Activated CD8-positive, alpha-beta T cell treated with anti-CD3 and anti-CD28 coated beads for 36 hours (primary cell): Measurements from ENCODE around the gene LPP. TPM values are rescaled to one million over a fixed set of nuclear protein-coding genes. Genes with fewer than 3 reads are reported as not detected.
"Not testable (repeated sequence)": the region's sequence is repeated elsewhere in the genome, so short reads cannot be mapped to it uniquely, and the experiment has no call there.

Experiments
- ATAC-seq: fragments of 200-7000 bp; cut with Tn5 transposase; one replicate; pipeline ENCODE4 v1.10.0; 2021; ENCODE audit warnings: mild to moderate bottlenecking, moderate library complexity
- CTCF ChIA-PET: fragments of 350-600 bp; sonication (Branson Sonifier 250); formaldehyde crosslinking; loops from one replicate; lab custom pipeline; 2021; ENCODE audit warnings: antibody characterized with exemption; lab: Charles Lee
- POLR2A ChIA-PET: fragments of 350-600 bp; sonication (Branson Sonifier 250); formaldehyde crosslinking; loops from one replicate; lab custom pipeline; 2021; ENCODE audit warnings: antibody characterized with exemption; lab: Charles Lee
- DNase-seq: peaks from one replicate; pipeline ENCODE4 v3.0.0-alpha.2; 2020
- H3K27ac Mint-ChIP-seq: one replicate; pipeline ENCODE4 v1.8.0; 2021; ENCODE audit warnings: mild to moderate bottlenecking, mixed read lengths
- H3K27me3 Mint-ChIP-seq: one replicate; pipeline ENCODE4 v1.8.0; 2021; ENCODE audit warnings: mixed read lengths
- H3K36me3 Mint-ChIP-seq: one replicate; pipeline ENCODE4 v1.8.0; 2021; ENCODE audit warnings: low read depth, mixed read lengths
- H3K4me1 Mint-ChIP-seq: one replicate; pipeline ENCODE4 v1.8.0; 2021; ENCODE audit warnings: low read depth, mixed read lengths
- H3K4me3 Mint-ChIP-seq: one replicate; pipeline ENCODE4 v1.8.0; 2021; ENCODE audit warnings: mild to moderate bottlenecking, moderate library complexity, mixed read lengths
- H3K9me3 Mint-ChIP-seq: one replicate; pipeline ENCODE4 v1.8.0; 2021; ENCODE audit warnings: mixed read lengths
- intact Hi-C: fragments of 100-400 bp; cut with micrococcal nuclease; formaldehyde crosslinking; loops from one replicate; pipeline ENCODE4 v1.10.0; 2022
- total RNA-seq, 2 experiments: library from RNA; stranded (reverse); gene quantifications; one replicate each; pipeline ENCODE4 v1.2.3, GENCODE V29; 2021
- TF ChIP-seq, protein P1 (sequence below): fragments of 200-600 bp; IDR thresholded peaks from one replicate; pipeline ENCODE4 v1.8.0; 2022; ENCODE audit warnings: antibody characterized with exemption, mild to moderate bottlenecking

The LPP gene
- total RNA-seq, 2 experiments from 2014 or later = 16.4 to 22.6 TPM

DNA sequence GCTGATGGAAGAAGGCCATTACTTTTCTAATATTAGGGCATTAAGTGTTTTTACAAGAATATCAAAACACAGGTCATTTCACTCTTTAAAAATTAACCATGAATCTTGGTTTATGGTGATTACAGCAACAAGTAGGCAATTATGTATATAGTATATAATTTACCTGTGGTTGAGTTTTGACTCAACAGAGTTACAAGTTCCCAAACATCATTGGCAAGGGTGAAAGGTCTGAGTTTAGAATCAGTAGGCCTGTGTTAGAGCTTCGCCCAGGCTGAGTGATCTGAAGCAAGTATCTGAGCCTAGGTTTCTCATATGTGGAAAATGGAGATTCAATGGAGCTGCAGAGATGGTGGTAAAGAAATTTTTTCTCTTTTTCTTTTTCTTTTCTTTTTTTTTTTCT lies 25.1 kb upstream of the LPP start:
- TF ChIP-seq, protein P1, sequence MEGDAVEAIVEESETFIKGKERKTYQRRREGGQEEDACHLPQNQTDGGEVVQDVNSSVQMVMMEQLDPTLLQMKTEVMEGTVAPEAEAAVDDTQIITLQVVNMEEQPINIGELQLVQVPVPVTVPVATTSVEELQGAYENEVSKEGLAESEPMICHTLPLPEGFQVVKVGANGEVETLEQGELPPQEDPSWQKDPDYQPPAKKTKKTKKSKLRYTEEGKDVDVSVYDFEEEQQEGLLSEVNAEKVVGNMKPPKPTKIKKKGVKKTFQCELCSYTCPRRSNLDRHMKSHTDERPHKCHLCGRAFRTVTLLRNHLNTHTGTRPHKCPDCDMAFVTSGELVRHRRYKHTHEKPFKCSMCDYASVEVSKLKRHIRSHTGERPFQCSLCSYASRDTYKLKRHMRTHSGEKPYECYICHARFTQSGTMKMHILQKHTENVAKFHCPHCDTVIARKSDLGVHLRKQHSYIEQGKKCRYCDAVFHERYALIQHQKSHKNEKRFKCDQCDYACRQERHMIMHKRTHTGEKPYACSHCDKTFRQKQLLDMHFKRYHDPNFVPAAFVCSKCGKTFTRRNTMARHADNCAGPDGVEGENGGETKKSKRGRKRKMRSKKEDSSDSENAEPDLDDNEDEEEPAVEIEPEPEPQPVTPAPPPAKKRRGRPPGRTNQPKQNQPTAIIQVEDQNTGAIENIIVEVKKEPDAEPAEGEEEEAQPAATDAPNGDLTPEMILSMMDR = no peak
- H3K4me3 Mint-ChIP-seq = no peak overlapping the region
- H3K27me3 Mint-ChIP-seq = no peaks in the 10 kb centered on the region
- ATAC-seq (no peak), DNase-seq (no peak)
- intact Hi-C loops = no loop called here
- ChIA-PET POLR2A (interaction anchor here (0.6 kb wide), 1 partner anchor 26 kb away, joined by 4 read pairs; no protein-coding TSS in a partner anchor), CTCF (interaction anchor here (0.9 kb wide), 1 partner anchor 10 kb away, joined by 6 read pairs; no protein-coding TSS in a partner anchor)
- H3K9me3 Mint-ChIP-seq = no peaks in the 10 kb centered on the region
- H3K27ac Mint-ChIP-seq = no peak overlapping the region
- peaks cover 5% of the 10 kb centered on the region for H3K4me1 Mint-ChIP-seq
- H3K36me3 Mint-ChIP-seq = no peaks in the 10 kb centered on the region

DNA sequence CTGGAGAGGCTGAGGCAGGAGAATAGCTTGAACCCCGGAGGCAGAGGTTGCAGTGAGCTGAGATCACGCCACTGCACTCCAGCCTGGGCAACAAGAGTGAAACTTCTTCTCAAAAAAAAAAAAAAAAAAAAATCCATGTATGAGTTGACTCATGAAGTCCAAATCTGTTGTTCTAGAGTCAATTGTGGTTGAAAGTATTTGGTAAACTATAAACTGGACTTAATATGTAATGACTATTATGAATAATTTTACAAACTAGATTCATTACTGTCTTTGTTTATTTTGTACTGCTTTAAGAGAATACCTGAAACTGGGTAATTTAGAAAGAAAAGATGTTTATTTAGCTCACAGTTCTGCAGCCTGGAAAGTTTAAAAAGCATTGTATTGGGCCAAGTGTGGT lies 22.9 kb upstream of the LPP start:
- H3K27me3 Mint-ChIP-seq, H3K4me1 Mint-ChIP-seq, ATAC-seq, H3K9me3 Mint-ChIP-seq, POLR2A ChIA-PET, intact Hi-C loops, H3K27ac Mint-ChIP-seq, DNase-seq, H3K4me3 Mint-ChIP-seq, H3K36me3 Mint-ChIP-seq: not testable (repeated sequence)
- CTCF ChIA-PET = interaction anchor here (1.4 kb wide), 1 partner anchor 350 kb away, joined by 3 read pairs; no protein-coding TSS in a partner anchor

DNA sequence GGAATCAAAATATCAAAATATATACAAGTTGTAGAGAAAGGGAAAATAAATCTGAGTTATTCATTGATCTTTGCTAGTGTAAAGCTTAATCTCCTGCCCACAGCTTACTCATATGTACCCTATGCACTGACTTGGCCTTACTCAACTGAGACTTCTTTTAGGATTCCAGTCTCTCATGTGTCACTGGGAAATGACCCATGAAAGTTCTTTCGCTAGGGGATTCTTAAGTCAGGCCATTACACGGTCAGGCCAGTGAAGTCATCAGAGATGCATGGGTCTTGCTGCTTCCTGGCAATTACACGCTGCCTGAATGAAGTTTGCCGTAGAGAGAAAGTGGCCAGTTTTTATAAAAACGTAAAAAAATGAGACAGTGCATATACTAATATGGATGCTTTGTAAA lies 20.7 kb upstream of the LPP start:
- Mint-ChIP-seq H3K9me3 (peaks cover 3% of the 10 kb centered on the region), H3K27ac (no peak overlapping the region), H3K27me3 (no peaks in the 10 kb centered on the region), H3K36me3 (no peaks in the 10 kb centered on the region), H3K4me3 (no peak overlapping the region), H3K4me1 (peaks cover 7% of the 10 kb centered on the region)
- DNase-seq (no peak), ATAC-seq (no peak)
- CTCF ChIA-PET = no interaction called here
- TF ChIP-seq, protein P1 = no peak
- intact Hi-C loops = no loop called here
- POLR2A ChIA-PET = no interaction called here

DNA sequence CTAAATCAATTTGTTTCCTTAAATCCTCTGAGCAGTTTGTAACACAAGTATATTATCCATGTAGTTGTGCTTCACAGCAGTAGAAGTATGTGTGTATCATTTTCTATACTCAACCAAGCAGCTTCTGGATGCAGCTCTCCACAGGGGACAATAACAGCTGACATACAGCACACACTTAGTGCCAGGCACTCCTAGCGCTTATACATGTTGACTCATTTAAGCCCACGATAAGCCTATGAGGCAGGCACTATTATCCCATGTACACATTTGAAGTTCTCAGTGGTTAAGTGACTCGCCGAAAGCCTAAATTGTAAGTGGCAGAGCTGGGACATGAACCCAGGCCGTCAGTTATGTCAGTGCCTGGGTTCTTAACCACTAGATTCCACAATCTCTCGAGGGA lies 20.3 kb upstream of the LPP start:
- Mint-ChIP-seq H3K27me3 (no peaks in the 10 kb centered on the region), H3K27ac (no peak overlapping the region), H3K4me3 (no peak overlapping the region), H3K4me1 (peaks cover 7% of the 10 kb centered on the region), H3K36me3 (no peaks in the 10 kb centered on the region), H3K9me3 (peaks cover 3% of the 10 kb centered on the region)
- TF ChIP-seq, protein P1 = no peak
- CTCF ChIA-PET = no interaction called here
- intact Hi-C loops = no loop called here
- POLR2A ChIA-PET = no interaction called here
- ATAC-seq = peak; percentile 73
- DNase-seq = peak; percentile 8

- peaks cover 7% of the 10 kb centered on the region for H3K4me1 Mint-ChIP-seq
Measured at GRCh38 chr3:188134079-188134478, 19.9 kb upstream of the LPP start.

More at GRCh38 chr3:188134079-188134478, 19.9 kb upstream of the LPP start:
- H3K27me3 Mint-ChIP-seq = no peaks in the 10 kb centered on the region
- no peak for ATAC-seq
- ChIA-PET CTCF (no interaction called here), POLR2A (no interaction called here)
- no peak for DNase-seq
- peaks cover 3% of the 10 kb centered on the region for H3K9me3 Mint-ChIP-seq
- no peaks in the 10 kb centered on the region for H3K36me3 Mint-ChIP-seq
- TF ChIP-seq, protein P1 = no peak
- intact Hi-C loops = no loop called here
- no peak overlapping the region for H3K27ac Mint-ChIP-seq
- no peak overlapping the region for H3K4me3 Mint-ChIP-seq
